Mesenchymal stem cell (in vitro differentiated cells and primary cell): ENCODE data around the gene TIMM13.
"Not testable (repeated sequence)": the region's sequence is repeated elsewhere in the genome, so short reads cannot be mapped to it uniquely, and the experiment has no call there.

ENCODE experiments used
- DNase-seq: peaks from one replicate; pipeline ENCODE4 v3.0.0-alpha.2; 2013
- H2AFZ ChIP-seq: one replicate; pipeline ENCODE4 v1.6.1; 2013; ENCODE audit warnings: low read depth, mild to moderate bottlenecking, control low read depth, inconsistent platforms, low read length, moderate library complexity
- H2AK5ac ChIP-seq: 2 replicates; pipeline ENCODE4 v1.6.1; 2013; ENCODE audit warnings: low read length, moderate library complexity, mild to moderate bottlenecking, inconsistent platforms; ENCODE audit not compliant: severe bottlenecking
- H2BK120ac ChIP-seq: one replicate; pipeline ENCODE4 v1.6.1; 2013; ENCODE audit warnings: low read depth, mild to moderate bottlenecking, inconsistent platforms, low read length, moderate library complexity
- H2BK12ac ChIP-seq, 2 experiments: one replicate each; pipeline ENCODE4 v1.6.1; 2013; ENCODE audit warnings: inconsistent platforms in 2 of 2, low read length in 2 of 2, mild to moderate bottlenecking in 2 of 2, moderate library complexity in 2 of 2, control low read depth in 1 of 2
- H2BK15ac ChIP-seq: one replicate; pipeline ENCODE4 v1.6.1; 2013; ENCODE audit warnings: mild to moderate bottlenecking, low read depth, inconsistent platforms; ENCODE audit not compliant: poor library complexity, severe bottlenecking
- H2BK5ac ChIP-seq: 2 replicates; pipeline ENCODE4 v1.6.1; 2013; ENCODE audit warnings: low read depth, mild to moderate bottlenecking, low read length, control low read depth, inconsistent platforms; ENCODE audit not compliant: poor library complexity, severe bottlenecking
- H3K14ac ChIP-seq, 2 experiments: one replicate each; pipeline ENCODE4 v1.6.1; 2013; ENCODE audit warnings: inconsistent platforms in 2 of 2, low read length in 2 of 2, control low read depth in 1 of 2, mild to moderate bottlenecking in 1 of 2, moderate library complexity in 1 of 2
- H3K18ac ChIP-seq, 2 experiments: one replicate each; pipeline ENCODE4 v1.6.1; 2013; ENCODE audit warnings: inconsistent platforms in 2 of 2, low read length in 2 of 2, control low read depth in 1 of 2, low read depth in 1 of 2, mild to moderate bottlenecking in 1 of 2
- H3K23ac ChIP-seq, 2 experiments: one replicate each; pipeline ENCODE4 v1.6.1; 2013; ENCODE audit warnings: inconsistent platforms in 2 of 2, low read length in 2 of 2, mild to moderate bottlenecking in 2 of 2, moderate library complexity in 2 of 2, control low read depth in 1 of 2
- H3K27ac ChIP-seq: 2 replicates; pipeline ENCODE4 v1.5.1; 2013; ENCODE audit warnings: mild to moderate bottlenecking, moderate library complexity, low read length, control low read depth, inconsistent platforms; ENCODE audit not compliant: poor library complexity, severe bottlenecking
- H3K27me3 ChIP-seq, 2 experiments: 2 replicates each; pipeline versions ENCODE4 v1.6.1 to v1.7.0; 2013; ENCODE audit warnings: low read length in 2 of 2, mild to moderate bottlenecking in 2 of 2, moderate library complexity in 2 of 2, control low read depth in 1 of 2, inconsistent platforms in 1 of 2; ENCODE audit not compliant: control insufficient read depth in 1 of 2, insufficient read depth in 1 of 2
- H3K36me3 ChIP-seq, 2 experiments: 2 replicates each; pipeline versions ENCODE4 v1.6.1 to v1.7.0; 2013; ENCODE audit warnings: low read length in 2 of 2, control low read depth in 1 of 2, inconsistent platforms in 1 of 2, low read depth in 1 of 2, mild to moderate bottlenecking in 1 of 2; ENCODE audit not compliant: insufficient read depth in 2 of 2, control insufficient read depth in 1 of 2
- H3K4ac ChIP-seq, 2 experiments: one replicate each; pipeline ENCODE4 v1.6.1; 2013; ENCODE audit warnings: inconsistent platforms in 2 of 2, low read length in 2 of 2, mild to moderate bottlenecking in 2 of 2, moderate library complexity in 2 of 2, control low read depth in 1 of 2, low read depth in 1 of 2
- H3K4me1 ChIP-seq: 2 replicates; pipeline ENCODE4 v1.6.1; 2013; ENCODE audit warnings: low read depth, low read length, control low read depth; ENCODE audit not compliant: control insufficient read depth, insufficient read depth
- H3K4me2 ChIP-seq: 2 replicates; pipeline ENCODE4 v1.6.1; 2013; ENCODE audit warnings: low read length, mild to moderate bottlenecking, inconsistent platforms; ENCODE audit not compliant: poor library complexity, severe bottlenecking
- H3K4me3 ChIP-seq, 2 experiments: 2 replicates each; pipeline versions ENCODE4 v1.5.1 to v1.7.0; 2013; ENCODE audit warnings: low read length in 2 of 2, mild to moderate bottlenecking in 2 of 2, control low read depth in 1 of 2, low read depth in 1 of 2; ENCODE audit not compliant: insufficient read depth in 1 of 2
- H3K79me1 ChIP-seq: replicated peaks from 2 replicates; pipeline ENCODE4 v1.6.1; 2013; ENCODE audit warnings: mild to moderate bottlenecking, control low read depth, low read length, inconsistent platforms; ENCODE audit not compliant: poor library complexity, severe bottlenecking
- H3K9ac ChIP-seq: 2 replicates; pipeline ENCODE4 v1.7.0; 2013; ENCODE audit warnings: mild to moderate bottlenecking, low read length, moderate library complexity
- H3K9me3 ChIP-seq: 2 replicates; pipeline ENCODE4 v1.7.0; 2013; ENCODE audit warnings: mild to moderate bottlenecking, low read length; ENCODE audit not compliant: control insufficient read depth
- H4K8ac ChIP-seq: one replicate; pipeline ENCODE4 v1.6.1; 2013; ENCODE audit warnings: inconsistent platforms, mild to moderate bottlenecking, low read length, moderate library complexity
- H4K91ac ChIP-seq: one replicate; pipeline ENCODE4 v1.6.1; 2013; ENCODE audit warnings: mild to moderate bottlenecking, low read length, inconsistent platforms
- WGBS: methylation state at CpG from one replicate; pipeline ENCODE4 v1.1.7; 2013; ENCODE audit warnings: mixed read lengths; 5-methylcytosine and 5-hydroxymethylcytosine counted together

The TIMM13 gene

GRCh38 chr19:2408247-2408646 lies 19.1 kb downstream of the TIMM13 start:
- H4K8ac ChIP-seq, result no peak overlapping the region
- H2BK120ac ChIP-seq, result no peak overlapping the region
- no peak overlapping the region for H3K14ac ChIP-seq
- no peak overlapping the region for H2AK5ac ChIP-seq
- no peak overlapping the region for H3K23ac ChIP-seq
- H3K9ac ChIP-seq, result no peak overlapping the region
- no peak overlapping the region for H2BK12ac ChIP-seq
- no peak overlapping the region for H2AFZ ChIP-seq
- H3K4me3 ChIP-seq, result no peak overlapping the region
- H3K27ac ChIP-seq, result no peak overlapping the region
- H3K4ac ChIP-seq, result no peak overlapping the region
- no peak overlapping the region for H3K4me2 ChIP-seq
- peaks cover 5% of the 10 kb centered on the region for H3K9me3 ChIP-seq
- WGBS, result 86% methylated on average over 25 of the region's 25 CpGs
- no peaks in the 10 kb centered on the region for H3K79me1 ChIP-seq
- H2BK15ac ChIP-seq, result no peak overlapping the region
- H3K27me3 ChIP-seq, result peaks cover 0 to 17% of the 10 kb centered on the region in 2 experiments
- H3K4me1 ChIP-seq, result no peaks in the 10 kb centered on the region
- no peak overlapping the region for H4K91ac ChIP-seq
- H3K36me3 ChIP-seq, result no peaks in the 10 kb centered on the region
- no peak overlapping the region for H3K18ac ChIP-seq
- DNase-seq, result no peak
- no peak overlapping the region for H2BK5ac ChIP-seq

- Histone ChIP-seq H3K9ac (no peak overlapping the region), H3K9me3 (no peaks in the 10 kb centered on the region), H3K4me1 (peaks cover 2% of the 10 kb centered on the region), H2AK5ac (no peak overlapping the region), H3K27ac (no peak overlapping the region), H3K18ac (no peak overlapping the region), H3K14ac (no peak overlapping the region), H2BK5ac (no peak overlapping the region), H3K23ac (no peak overlapping the region), H3K4ac (no peak overlapping the region), H4K91ac (no peak overlapping the region), H2BK120ac (no peak overlapping the region), H2BK15ac (no peak overlapping the region), H3K36me3 (no peaks in the 10 kb centered on the region), H3K79me1 (no peaks in the 10 kb centered on the region), H3K4me3 (no peak overlapping the region), H4K8ac (no peak overlapping the region), H3K4me2 (no peak overlapping the region), H2AFZ (no peak overlapping the region), H2BK12ac (no peak overlapping the region), H3K27me3 (peaks cover 6 to 20% of the 10 kb centered on the region in 2 experiments)
- WGBS, result 81% methylated on average over 4 of the region's 4 CpGs
- DNase-seq, result no peak
These were observed 27.8 kb downstream of the TIMM13 start for GRCh38 chr19:2399582-2399981.

GRCh38 chr19:2398735-2399305 lies 28.6 kb downstream of the TIMM13 start:
- Histone ChIP-seq H2BK15ac (no peak overlapping the region), H3K4ac (no peak overlapping the region), H4K91ac (no peak overlapping the region), H3K4me2 (no peak overlapping the region), H2BK12ac (no peak overlapping the region), H3K23ac (no peak overlapping the region), H3K27me3 (peaks cover 6 to 27% of the 10 kb centered on the region in 2 experiments), H3K14ac (no peak overlapping the region), H4K8ac (no peak overlapping the region), H2BK120ac (no peak overlapping the region), H2AFZ (no peak overlapping the region), H3K9ac (no peak overlapping the region), H3K9me3 (no peaks in the 10 kb centered on the region), H2BK5ac (no peak overlapping the region), H3K18ac (no peak overlapping the region), H2AK5ac (no peak overlapping the region), H3K36me3 (no peaks in the 10 kb centered on the region), H3K27ac (no peak overlapping the region), H3K4me3 (no peak overlapping the region), H3K79me1 (no peaks in the 10 kb centered on the region), H3K4me1 (peaks cover 2% of the 10 kb centered on the region)
- DNase-seq, result no peak
- 86% methylated on average over 14 of the region's 14 CpGs for WGBS

- not testable (repeated sequence) for H3K14ac ChIP-seq, H3K27ac ChIP-seq, H2BK15ac ChIP-seq, H3K4me3 ChIP-seq, DNase-seq, H3K4me2 ChIP-seq, H3K23ac ChIP-seq, H3K79me1 ChIP-seq, H3K18ac ChIP-seq, H3K4me1 ChIP-seq, H2AFZ ChIP-seq, H2AK5ac ChIP-seq, H2BK12ac ChIP-seq, H2BK120ac ChIP-seq, H3K9ac ChIP-seq, H3K9me3 ChIP-seq, H3K4ac ChIP-seq, H2BK5ac ChIP-seq, H4K8ac ChIP-seq, H3K36me3 ChIP-seq, H4K91ac ChIP-seq
- 97% methylated on average over 5 of the region's 7 CpGs for WGBS
- H3K27me3 ChIP-seq, result peaks cover 11 to 41% of the 10 kb centered on the region in 2 experiments
These were observed 30.2 kb downstream of the TIMM13 start for GRCh38 chr19:2397173-2397572.
